WTC11 (cell line): ENCODE measurements around the gene SAT1. TPM values are rescaled to one million over a fixed set of nuclear protein-coding genes. Genes with fewer than 3 reads are reported as not detected.

Experiments
- AFF4 ChIP-seq: sonication (generic); formaldehyde crosslinking; IDR thresholded peaks from 2 replicates; pipeline ENCODE4 v1.8.1; 2023; ENCODE audit warnings: mild to moderate bottlenecking, missing genetic modification reagents, borderline replicate concordance
- CBFB ChIP-seq: sonication (generic); formaldehyde crosslinking; IDR thresholded peaks from 2 replicates; pipeline ENCODE4 v1.8.1; 2022; ENCODE audit warnings: mild to moderate bottlenecking, low read depth, missing genetic modification reagents
- EMX1 ChIP-seq: fragments of 250-450 bp; sonication (Bioruptor Pico); IDR thresholded peaks from 2 replicates; pipeline ENCODE4 v1.8.0; 2021; ENCODE audit warnings: mild to moderate bottlenecking
- ESRRA ChIP-seq: sonication (generic); formaldehyde crosslinking; IDR thresholded peaks from 2 replicates; pipeline ENCODE4 v1.8.1; 2022; ENCODE audit warnings: mild to moderate bottlenecking, missing genetic modification reagents, borderline replicate concordance
- ETV6 ChIP-seq: sonication (generic); formaldehyde crosslinking; IDR thresholded peaks from 2 replicates; pipeline ENCODE4 v1.8.1; 2022; ENCODE audit warnings: mild to moderate bottlenecking, missing genetic modification reagents
- GRHL2 ChIP-seq: fragments of 250-450 bp; sonication (Bioruptor Pico); IDR thresholded peaks from 2 replicates; pipeline ENCODE4 v1.8.0; 2022; ENCODE audit warnings: mild to moderate bottlenecking, moderate library complexity; ENCODE audit not compliant: insufficient replicate concordance, severe bottlenecking
- MYBL2 ChIP-seq: sonication (generic); formaldehyde crosslinking; IDR thresholded peaks from 2 replicates; pipeline ENCODE4 v1.8.1; 2023; ENCODE audit warnings: mild to moderate bottlenecking, moderate library complexity, missing genetic modification reagents
- NR1H2 ChIP-seq: sonication (generic); formaldehyde crosslinking; IDR thresholded peaks from 2 replicates; pipeline ENCODE4 v1.9.0; 2021; ENCODE audit warnings: mild to moderate bottlenecking, moderate library complexity, missing genetic modification reagents
- TEAD1 ChIP-seq: sonication (generic); formaldehyde crosslinking; IDR thresholded peaks from 2 replicates; pipeline ENCODE4 v1.8.0; 2022; ENCODE audit warnings: mild to moderate bottlenecking, missing genetic modification reagents
- ZNF232 ChIP-seq: sonication (generic); formaldehyde crosslinking; IDR thresholded peaks from 2 replicates; pipeline ENCODE4 v1.8.0; 2022; ENCODE audit warnings: mild to moderate bottlenecking, missing genetic modification reagents
- ZNF671 ChIP-seq: fragments of 250-450 bp; sonication (Bioruptor Pico); IDR thresholded peaks from 2 replicates; pipeline ENCODE4 v1.8.0; 2021; ENCODE audit warnings: mild to moderate bottlenecking
- total RNA-seq: library from RNA; stranded (reverse); gene quantifications from 3 replicates; pipeline ENCODE4 v1.2.3, GENCODE V29; 2021
- TF ChIP-seq, protein P1 (sequence below): sonication (generic); formaldehyde crosslinking; IDR thresholded peaks from 2 replicates; pipeline ENCODE4 v1.8.1; 2022; ENCODE audit warnings: low read depth, mild to moderate bottlenecking, moderate library complexity, missing genetic modification reagents, borderline replicate concordance
- TF ChIP-seq, protein P2 (sequence below): sonication (generic); formaldehyde crosslinking; IDR thresholded peaks from 2 replicates; pipeline ENCODE4 v1.8.0; 2022; ENCODE audit warnings: missing genetic modification reagents
- TF ChIP-seq, protein P3 (sequence below): fragments of 250-450 bp; sonication (Bioruptor Pico); IDR thresholded peaks from 2 replicates; pipeline ENCODE4 v1.9.0; 2021; ENCODE audit warnings: mild to moderate bottlenecking, borderline replicate concordance
- TF ChIP-seq, protein P4 (sequence below): sonication (generic); formaldehyde crosslinking; IDR thresholded peaks from 2 replicates; pipeline ENCODE4 v1.8.1; 2023; ENCODE audit warnings: mild to moderate bottlenecking, missing genetic modification reagents, moderate library complexity
- TF ChIP-seq, protein P5 (sequence below): sonication (generic); formaldehyde crosslinking; IDR thresholded peaks from 2 replicates; pipeline ENCODE4 v1.8.1; 2022; ENCODE audit warnings: missing genetic modification reagents, borderline replicate concordance
- TF ChIP-seq, protein P6 (sequence below): sonication (generic); formaldehyde crosslinking; IDR thresholded peaks from 2 replicates; pipeline ENCODE4 v1.8.0; 2023; ENCODE audit warnings: missing genetic modification reagents, mild to moderate bottlenecking, borderline replicate concordance

SAT1 gene
- total RNA-seq, 1 experiment from 2014 or later, result 70.7 TPM

DNA sequence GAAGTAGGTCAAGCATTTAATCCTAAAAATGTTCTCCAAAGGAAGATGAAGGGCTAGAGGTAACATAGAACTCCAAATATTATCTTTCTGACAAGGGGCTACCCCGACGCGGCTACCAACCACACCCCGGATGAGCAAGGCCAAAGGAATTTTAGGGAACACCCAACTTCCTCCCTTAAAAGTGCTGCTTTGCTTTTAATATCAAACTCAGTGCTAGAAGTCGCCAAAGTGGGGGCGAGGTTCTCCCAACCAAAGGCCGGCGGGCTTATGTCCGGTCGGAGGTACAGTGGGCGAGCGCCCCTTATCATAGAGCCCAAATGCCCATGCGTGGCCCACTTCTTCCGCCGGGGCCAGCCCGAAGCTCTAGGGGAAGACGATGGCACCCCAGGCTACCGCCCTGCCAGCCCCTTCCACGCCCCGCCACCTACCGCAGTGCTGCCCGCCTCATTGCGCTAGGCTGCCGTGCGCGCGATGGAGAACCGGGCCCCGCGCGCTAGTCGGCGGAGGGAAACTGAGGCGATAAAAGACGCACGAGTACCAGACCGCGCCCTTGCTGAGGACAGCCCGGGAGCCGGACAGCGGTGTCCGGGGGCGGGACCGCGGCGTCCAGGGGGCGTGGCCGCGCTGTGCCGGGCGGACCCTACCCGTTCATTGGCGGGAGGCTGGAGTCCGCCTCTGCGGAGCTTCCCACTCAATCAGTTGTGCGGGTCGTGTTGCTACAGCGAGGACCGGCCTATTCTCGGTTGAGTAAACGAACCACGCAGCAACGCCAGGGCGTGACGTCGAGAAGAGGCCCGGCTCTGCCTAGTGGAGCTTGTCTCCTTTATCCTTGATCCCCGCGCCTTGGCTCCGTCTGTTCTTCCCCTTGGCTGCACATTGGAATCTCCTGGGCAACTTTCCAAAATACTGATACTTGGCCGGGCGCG, 40.0 kb upstream of the SAT1 start, which contains the start of gene ACOT9 (continued):
- TF ChIP-seq TEAD1 (CRISPR knock-in tag), result no peak
- no peak for TF ChIP-seq ZNF232
- no peak for TF ChIP-seq EMX1 (CRISPR knock-in tag)
- TF ChIP-seq, protein P1, sequence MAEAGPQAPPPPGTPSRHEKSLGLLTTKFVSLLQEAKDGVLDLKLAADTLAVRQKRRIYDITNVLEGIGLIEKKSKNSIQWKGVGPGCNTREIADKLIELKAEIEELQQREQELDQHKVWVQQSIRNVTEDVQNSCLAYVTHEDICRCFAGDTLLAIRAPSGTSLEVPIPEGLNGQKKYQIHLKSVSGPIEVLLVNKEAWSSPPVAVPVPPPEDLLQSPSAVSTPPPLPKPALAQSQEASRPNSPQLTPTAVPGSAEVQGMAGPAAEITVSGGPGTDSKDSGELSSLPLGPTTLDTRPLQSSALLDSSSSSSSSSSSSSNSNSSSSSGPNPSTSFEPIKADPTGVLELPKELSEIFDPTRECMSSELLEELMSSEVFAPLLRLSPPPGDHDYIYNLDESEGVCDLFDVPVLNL (CRISPR knock-in tag), result no peak
- TF ChIP-seq GRHL2, result no peak
- TF ChIP-seq AFF4, result no peak
- TF ChIP-seq, protein P2, sequence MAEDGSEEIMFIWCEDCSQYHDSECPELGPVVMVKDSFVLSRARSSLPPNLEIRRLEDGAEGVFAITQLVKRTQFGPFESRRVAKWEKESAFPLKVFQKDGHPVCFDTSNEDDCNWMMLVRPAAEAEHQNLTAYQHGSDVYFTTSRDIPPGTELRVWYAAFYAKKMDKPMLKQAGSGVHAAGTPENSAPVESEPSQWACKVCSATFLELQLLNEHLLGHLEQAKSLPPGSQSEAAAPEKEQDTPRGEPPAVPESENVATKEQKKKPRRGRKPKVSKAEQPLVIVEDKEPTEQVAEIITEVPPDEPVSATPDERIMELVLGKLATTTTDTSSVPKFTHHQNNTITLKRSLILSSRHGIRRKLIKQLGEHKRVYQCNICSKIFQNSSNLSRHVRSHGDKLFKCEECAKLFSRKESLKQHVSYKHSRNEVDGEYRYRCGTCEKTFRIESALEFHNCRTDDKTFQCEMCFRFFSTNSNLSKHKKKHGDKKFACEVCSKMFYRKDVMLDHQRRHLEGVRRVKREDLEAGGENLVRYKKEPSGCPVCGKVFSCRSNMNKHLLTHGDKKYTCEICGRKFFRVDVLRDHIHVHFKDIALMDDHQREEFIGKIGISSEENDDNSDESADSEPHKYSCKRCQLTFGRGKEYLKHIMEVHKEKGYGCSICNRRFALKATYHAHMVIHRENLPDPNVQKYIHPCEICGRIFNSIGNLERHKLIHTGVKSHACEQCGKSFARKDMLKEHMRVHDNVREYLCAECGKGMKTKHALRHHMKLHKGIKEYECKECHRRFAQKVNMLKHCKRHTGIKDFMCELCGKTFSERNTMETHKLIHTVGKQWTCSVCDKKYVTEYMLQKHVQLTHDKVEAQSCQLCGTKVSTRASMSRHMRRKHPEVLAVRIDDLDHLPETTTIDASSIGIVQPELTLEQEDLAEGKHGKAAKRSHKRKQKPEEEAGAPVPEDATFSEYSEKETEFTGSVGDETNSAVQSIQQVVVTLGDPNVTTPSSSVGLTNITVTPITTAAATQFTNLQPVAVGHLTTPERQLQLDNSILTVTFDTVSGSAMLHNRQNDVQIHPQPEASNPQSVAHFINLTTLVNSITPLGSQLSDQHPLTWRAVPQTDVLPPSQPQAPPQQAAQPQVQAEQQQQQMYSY (CRISPR knock-in tag), result no peak
- no peak for TF ChIP-seq NR1H2 (CRISPR knock-in tag)
- TF ChIP-seq ETV6 (CRISPR knock-in tag), result no peak
- TF ChIP-seq MYBL2 (CRISPR knock-in tag), result no peak
- TF ChIP-seq, protein P3, sequence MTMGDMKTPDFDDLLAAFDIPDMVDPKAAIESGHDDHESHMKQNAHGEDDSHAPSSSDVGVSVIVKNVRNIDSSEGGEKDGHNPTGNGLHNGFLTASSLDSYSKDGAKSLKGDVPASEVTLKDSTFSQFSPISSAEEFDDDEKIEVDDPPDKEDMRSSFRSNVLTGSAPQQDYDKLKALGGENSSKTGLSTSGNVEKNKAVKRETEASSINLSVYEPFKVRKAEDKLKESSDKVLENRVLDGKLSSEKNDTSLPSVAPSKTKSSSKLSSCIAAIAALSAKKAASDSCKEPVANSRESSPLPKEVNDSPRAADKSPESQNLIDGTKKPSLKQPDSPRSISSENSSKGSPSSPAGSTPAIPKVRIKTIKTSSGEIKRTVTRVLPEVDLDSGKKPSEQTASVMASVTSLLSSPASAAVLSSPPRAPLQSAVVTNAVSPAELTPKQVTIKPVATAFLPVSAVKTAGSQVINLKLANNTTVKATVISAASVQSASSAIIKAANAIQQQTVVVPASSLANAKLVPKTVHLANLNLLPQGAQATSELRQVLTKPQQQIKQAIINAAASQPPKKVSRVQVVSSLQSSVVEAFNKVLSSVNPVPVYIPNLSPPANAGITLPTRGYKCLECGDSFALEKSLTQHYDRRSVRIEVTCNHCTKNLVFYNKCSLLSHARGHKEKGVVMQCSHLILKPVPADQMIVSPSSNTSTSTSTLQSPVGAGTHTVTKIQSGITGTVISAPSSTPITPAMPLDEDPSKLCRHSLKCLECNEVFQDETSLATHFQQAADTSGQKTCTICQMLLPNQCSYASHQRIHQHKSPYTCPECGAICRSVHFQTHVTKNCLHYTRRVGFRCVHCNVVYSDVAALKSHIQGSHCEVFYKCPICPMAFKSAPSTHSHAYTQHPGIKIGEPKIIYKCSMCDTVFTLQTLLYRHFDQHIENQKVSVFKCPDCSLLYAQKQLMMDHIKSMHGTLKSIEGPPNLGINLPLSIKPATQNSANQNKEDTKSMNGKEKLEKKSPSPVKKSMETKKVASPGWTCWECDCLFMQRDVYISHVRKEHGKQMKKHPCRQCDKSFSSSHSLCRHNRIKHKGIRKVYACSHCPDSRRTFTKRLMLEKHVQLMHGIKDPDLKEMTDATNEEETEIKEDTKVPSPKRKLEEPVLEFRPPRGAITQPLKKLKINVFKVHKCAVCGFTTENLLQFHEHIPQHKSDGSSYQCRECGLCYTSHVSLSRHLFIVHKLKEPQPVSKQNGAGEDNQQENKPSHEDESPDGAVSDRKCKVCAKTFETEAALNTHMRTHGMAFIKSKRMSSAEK (CRISPR knock-in tag), result no peak
- peak; percentile 59; the same call in 1 of the 2 replicates for TF ChIP-seq ESRRA (CRISPR knock-in tag)
- TF ChIP-seq, protein P4, sequence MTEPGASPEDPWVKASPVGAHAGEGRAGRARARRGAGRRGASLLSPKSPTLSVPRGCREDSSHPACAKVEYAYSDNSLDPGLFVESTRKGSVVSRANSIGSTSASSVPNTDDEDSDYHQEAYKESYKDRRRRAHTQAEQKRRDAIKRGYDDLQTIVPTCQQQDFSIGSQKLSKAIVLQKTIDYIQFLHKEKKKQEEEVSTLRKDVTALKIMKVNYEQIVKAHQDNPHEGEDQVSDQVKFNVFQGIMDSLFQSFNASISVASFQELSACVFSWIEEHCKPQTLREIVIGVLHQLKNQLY (CRISPR knock-in tag), result no peak
- TF ChIP-seq, protein P5, sequence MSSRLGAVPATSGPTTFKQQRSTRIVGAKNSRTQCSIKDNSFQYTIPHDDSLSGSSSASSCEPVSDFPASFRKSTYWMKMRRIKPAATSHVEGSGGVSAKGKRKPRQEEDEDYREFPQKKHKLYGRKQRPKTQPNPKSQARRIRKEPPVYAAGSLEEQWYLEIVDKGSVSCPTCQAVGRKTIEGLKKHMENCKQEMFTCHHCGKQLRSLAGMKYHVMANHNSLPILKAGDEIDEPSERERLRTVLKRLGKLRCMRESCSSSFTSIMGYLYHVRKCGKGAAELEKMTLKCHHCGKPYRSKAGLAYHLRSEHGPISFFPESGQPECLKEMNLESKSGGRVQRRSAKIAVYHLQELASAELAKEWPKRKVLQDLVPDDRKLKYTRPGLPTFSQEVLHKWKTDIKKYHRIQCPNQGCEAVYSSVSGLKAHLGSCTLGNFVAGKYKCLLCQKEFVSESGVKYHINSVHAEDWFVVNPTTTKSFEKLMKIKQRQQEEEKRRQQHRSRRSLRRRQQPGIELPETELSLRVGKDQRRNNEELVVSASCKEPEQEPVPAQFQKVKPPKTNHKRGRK, result no peak
- no peak for TF ChIP-seq CBFB (CRISPR knock-in tag)
- TF ChIP-seq, protein P6, sequence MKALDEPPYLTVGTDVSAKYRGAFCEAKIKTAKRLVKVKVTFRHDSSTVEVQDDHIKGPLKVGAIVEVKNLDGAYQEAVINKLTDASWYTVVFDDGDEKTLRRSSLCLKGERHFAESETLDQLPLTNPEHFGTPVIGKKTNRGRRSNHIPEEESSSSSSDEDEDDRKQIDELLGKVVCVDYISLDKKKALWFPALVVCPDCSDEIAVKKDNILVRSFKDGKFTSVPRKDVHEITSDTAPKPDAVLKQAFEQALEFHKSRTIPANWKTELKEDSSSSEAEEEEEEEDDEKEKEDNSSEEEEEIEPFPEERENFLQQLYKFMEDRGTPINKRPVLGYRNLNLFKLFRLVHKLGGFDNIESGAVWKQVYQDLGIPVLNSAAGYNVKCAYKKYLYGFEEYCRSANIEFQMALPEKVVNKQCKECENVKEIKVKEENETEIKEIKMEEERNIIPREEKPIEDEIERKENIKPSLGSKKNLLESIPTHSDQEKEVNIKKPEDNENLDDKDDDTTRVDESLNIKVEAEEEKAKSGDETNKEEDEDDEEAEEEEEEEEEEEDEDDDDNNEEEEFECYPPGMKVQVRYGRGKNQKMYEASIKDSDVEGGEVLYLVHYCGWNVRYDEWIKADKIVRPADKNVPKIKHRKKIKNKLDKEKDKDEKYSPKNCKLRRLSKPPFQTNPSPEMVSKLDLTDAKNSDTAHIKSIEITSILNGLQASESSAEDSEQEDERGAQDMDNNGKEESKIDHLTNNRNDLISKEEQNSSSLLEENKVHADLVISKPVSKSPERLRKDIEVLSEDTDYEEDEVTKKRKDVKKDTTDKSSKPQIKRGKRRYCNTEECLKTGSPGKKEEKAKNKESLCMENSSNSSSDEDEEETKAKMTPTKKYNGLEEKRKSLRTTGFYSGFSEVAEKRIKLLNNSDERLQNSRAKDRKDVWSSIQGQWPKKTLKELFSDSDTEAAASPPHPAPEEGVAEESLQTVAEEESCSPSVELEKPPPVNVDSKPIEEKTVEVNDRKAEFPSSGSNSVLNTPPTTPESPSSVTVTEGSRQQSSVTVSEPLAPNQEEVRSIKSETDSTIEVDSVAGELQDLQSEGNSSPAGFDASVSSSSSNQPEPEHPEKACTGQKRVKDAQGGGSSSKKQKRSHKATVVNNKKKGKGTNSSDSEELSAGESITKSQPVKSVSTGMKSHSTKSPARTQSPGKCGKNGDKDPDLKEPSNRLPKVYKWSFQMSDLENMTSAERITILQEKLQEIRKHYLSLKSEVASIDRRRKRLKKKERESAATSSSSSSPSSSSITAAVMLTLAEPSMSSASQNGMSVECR (CRISPR knock-in tag), result no peak; the same call in 1 of the 2 replicates
- no peak for TF ChIP-seq ZNF671
